Tibial artery (tissue), 4 donors: Measurements from ENCODE around the gene RGS21.
"Not testable (repeated sequence)": the region's sequence is repeated elsewhere in the genome, so short reads cannot be mapped to it uniquely, and the experiment has no call there.

Experiments used
- DNase-seq, 2 donors: peaks; one replicate each; pipeline ENCODE4 v3.0.0-alpha.2; 2019
- H3K27ac ChIP-seq, 2 donors: fragments of 200-600 bp; sonication (generic) in 1 of 2; 1 replicate in 1 of 2; 2 replicates in 1 of 2; pipeline ENCODE4 v1.5.1; 2018 to 2019; ENCODE audit warnings: mild to moderate bottlenecking in 1 of 2
- H3K27me3 ChIP-seq, 2 donors: fragments of 200-600 bp; sonication (generic) in 1 of 2; one replicate each; pipeline versions ENCODE4 v1.5.1 to v1.6.0; 2016 to 2019
- H3K36me3 ChIP-seq, 3 donors: fragments of 200-600 bp; sonication (generic) in 2 of 3; one replicate each; pipeline ENCODE4 v1.5.1; 2016 to 2019; ENCODE audit warnings: mild to moderate bottlenecking in 2 of 3
- H3K4me1 ChIP-seq, 4 donors: fragments of 200-600 bp; sonication (generic) in 2 of 4; 1 replicate in 3 of 4; 2 replicates in 1 of 4; pipeline ENCODE4 v1.5.1; 2016 to 2019
- H3K4me3 ChIP-seq, 2 donors: fragments of 200-600 bp; sonication (generic) in 1 of 2; 1 replicate in 1 of 2; 2 replicates in 1 of 2; pipeline ENCODE4 v1.5.1; 2018 to 2019; ENCODE audit warnings: mild to moderate bottlenecking in 2 of 2
- H3K9me3 ChIP-seq, 3 donors: fragments of 200-600 bp; sonication (generic) in 1 of 3; one replicate each; pipeline ENCODE4 v1.5.1; 2016 to 2019
- CTCF ChIP-seq, 2 experiments: fragments of 200-600 bp in 1 of 2; fragments of 450-650 bp in 1 of 2; IDR thresholded peaks; one replicate each; pipeline ENCODE4 v1.5.1; 2017 to 2019; ENCODE audit warnings: antibody characterized with exemption in 2 of 2, mild to moderate bottlenecking in 1 of 2, moderate library complexity in 1 of 2
- intact Hi-C: fragments of 100-400 bp; cut with DNase I; formaldehyde crosslinking; loops from one replicate; pipeline ENCODE4 v1.15.0; 2023; ENCODE audit warnings: low total_unique reads

RGS21 gene

DNA sequence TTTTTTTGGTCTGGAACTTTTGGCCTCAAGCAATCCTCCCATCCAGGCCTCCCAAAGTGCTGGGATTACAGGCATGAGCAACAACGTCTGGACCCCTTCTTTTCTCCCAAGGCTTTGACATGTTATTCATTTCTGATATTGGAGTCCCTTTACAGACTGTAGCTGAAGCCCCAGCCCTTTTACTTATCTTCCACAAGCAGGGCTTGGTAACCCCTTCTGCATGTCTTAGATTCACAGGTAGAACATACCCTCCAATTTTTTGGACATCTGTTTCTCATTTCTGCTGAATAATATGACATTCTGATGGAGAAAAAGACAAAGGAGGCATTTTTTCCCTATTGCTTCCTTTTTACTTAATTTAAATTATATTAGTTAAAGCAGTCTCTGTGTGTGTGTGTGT lies 39.2 kb upstream of the RGS21 start:
- Histone ChIP-seq H3K27me3 (no peaks in the 10 kb centered on the region), H3K4me1 (no peaks in the 10 kb centered on the region), H3K4me3 (no peak overlapping the region), H3K9me3 (no peaks in the 10 kb centered on the region), H3K27ac (no peak overlapping the region), H3K36me3 (no peaks in the 10 kb centered on the region)
- TF ChIP-seq CTCF (IDR thresholded peaks at IDR 0.05) = no peak
- no peak for DNase-seq
- intact Hi-C loops = no loop called here

- Histone ChIP-seq H3K9me3 (peaks cover 0 to 18% (median 10%) of the 10 kb centered on the region in 3 donors), H3K4me1 (no peaks in the 10 kb centered on the region), H3K36me3 (no peaks in the 10 kb centered on the region), H3K4me3 (no peak overlapping the region), H3K27ac (no peak overlapping the region), H3K27me3 (no peaks in the 10 kb centered on the region)
- no peak for TF ChIP-seq CTCF (IDR thresholded peaks at IDR 0.05)
- no peak for DNase-seq
- intact Hi-C loops = no loop called here
These were observed 31.9 kb upstream of the RGS21 start for GRCh38 chr1:192284927-192285326.

DNA sequence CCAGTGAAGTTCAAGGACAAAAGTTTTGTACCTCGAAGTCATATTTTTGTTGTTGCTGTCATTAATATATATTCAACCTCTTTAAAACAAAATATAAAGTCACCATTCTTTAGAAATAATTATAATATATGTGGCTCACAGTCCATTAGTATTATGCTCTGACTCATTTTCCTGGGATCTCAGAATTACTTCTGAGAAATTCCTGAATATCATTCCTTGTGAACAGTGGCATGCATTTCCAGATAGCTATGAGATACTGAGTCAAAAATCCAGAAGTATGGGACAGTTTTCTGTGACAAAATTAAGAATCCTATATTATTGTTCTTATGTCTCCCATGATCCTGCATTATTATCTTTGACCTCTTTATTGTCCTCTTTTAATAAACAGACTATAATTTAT lies 13.8 kb upstream of the RGS21 start:
- Histone ChIP-seq H3K36me3 (no peaks in the 10 kb centered on the region), H3K4me1 (no peaks in the 10 kb centered on the region), H3K9me3 (peaks cover 0 to 3% (median 0%) of the 10 kb centered on the region in 3 donors), H3K27ac (no peak overlapping the region), H3K4me3 (no peak overlapping the region), H3K27me3 (no peaks in the 10 kb centered on the region)
- no peak for TF ChIP-seq CTCF (IDR thresholded peaks at IDR 0.05)
- intact Hi-C loops = no loop called here
- no peak for DNase-seq

DNA sequence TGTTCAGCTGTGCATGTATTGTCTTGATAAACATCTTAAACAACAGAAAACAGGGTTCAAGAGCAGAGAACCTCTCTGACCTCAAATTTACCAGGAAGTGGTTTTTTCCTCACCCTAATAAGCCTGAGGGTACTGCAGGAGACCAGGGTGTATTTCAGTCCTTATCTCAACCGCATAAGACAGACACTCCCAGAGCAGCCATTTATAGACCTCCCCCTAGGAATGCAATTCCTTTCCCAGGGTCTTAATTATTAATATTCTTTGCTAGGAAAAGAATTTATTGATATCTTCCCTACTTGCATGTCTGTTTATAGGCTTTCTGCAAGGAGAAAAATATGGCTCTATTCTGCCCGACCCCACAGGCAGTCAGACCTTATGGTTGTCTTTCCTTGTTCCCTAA lies 8.5 kb upstream of the RGS21 start:
- intact Hi-C loops, DNase-seq, H3K36me3 ChIP-seq, H3K27me3 ChIP-seq, H3K4me3 ChIP-seq, H3K27ac ChIP-seq, H3K4me1 ChIP-seq: not testable (repeated sequence)
- peaks cover 0 to 10% (median 8%) of the 10 kb centered on the region in 3 donors for H3K9me3 ChIP-seq

DNA sequence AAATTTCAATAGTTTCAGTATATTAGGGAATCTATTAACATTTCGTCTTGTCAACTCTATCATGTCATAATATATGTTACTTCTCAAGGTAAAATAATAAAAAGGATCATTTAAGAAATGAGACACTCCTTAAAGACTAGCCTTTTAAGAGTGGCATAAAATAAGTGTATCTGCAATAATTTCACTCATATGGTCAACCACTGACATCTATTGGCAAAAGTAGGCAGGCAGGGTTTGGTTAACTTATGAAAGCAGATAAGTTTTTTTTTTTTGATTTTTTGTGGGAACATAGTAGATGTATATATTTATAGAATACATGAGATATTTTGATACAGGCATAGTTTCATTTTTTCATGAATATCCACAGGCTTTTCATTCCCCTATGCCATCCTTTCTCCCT lies 5.5 kb upstream of the RGS21 start:
- H3K27ac ChIP-seq = no peak overlapping the region
- intact Hi-C loops = no loop called here
- H3K4me1 ChIP-seq = no peaks in the 10 kb centered on the region
- no peak overlapping the region for H3K4me3 ChIP-seq
- H3K36me3 ChIP-seq = no peaks in the 10 kb centered on the region
- peak in 1 of 2 experiments; percentile 50 for TF ChIP-seq CTCF (IDR thresholded peaks at IDR 0.05)
- peaks cover 0 to 10% (median 8%) of the 10 kb centered on the region in 3 donors for H3K9me3 ChIP-seq
- no peaks in the 10 kb centered on the region for H3K27me3 ChIP-seq
- no peak for DNase-seq

GRCh38 chr1:192327997-192328396 lies 11.2 kb downstream of the RGS21 start:
- no peak for TF ChIP-seq CTCF (IDR thresholded peaks at IDR 0.05)
- no peak overlapping the region for H3K27ac ChIP-seq
- no peaks in the 10 kb centered on the region for H3K36me3 ChIP-seq
- no peak for DNase-seq
- no peaks in the 10 kb centered on the region for H3K4me1 ChIP-seq
- H3K27me3 ChIP-seq = no peaks in the 10 kb centered on the region
- H3K9me3 ChIP-seq = no peaks in the 10 kb centered on the region
- no peak overlapping the region for H3K4me3 ChIP-seq
- intact Hi-C loops = no loop called here
